C4-2B (cell line): ENCODE results near the gene VPS8.

Source experiments
- CTCF ChIP-seq: fragments of 450-650 bp; conservative IDR thresholded peaks from 2 replicates; pipeline ENCODE4 v1.5.1; 2017; ENCODE audit warnings: mild to moderate bottlenecking
- ZFX ChIP-seq: fragments of 450-650 bp; IDR thresholded peaks from 2 replicates; pipeline ENCODE4 v1.6.1; 2017

- TF ChIP-seq CTCF (no peak), ZFX (no peak)
These were observed 1.8 kb upstream of the VPS8 start for GRCh38 chr3:184810146-184810545.
